GM12874 (cell line): ENCODE data around the gene CYREN.

Experiments used
- CTCF ChIP-seq: IDR thresholded peaks from 2 replicates; pipeline ENCODE4 v1.5.1; 2011; ENCODE audit warnings: low read depth, mild to moderate bottlenecking, control low read depth, low read length, moderate library complexity; ENCODE audit not compliant: insufficient read depth

The CYREN gene

GRCh38 chr7:135209225-135209834, 38.8 kb upstream of the CYREN start:
- TF ChIP-seq CTCF, result no peak

- no peak for TF ChIP-seq CTCF
These were observed 37.7 kb upstream of the CYREN start for GRCh38 chr7:135208102-135208793.

GRCh38 chr7:135207406-135208101, 37.0 kb upstream of the CYREN start:
- TF ChIP-seq CTCF, result no peak

- TF ChIP-seq CTCF, result no peak
These were observed 36.5 kb upstream of the CYREN start for GRCh38 chr7:135206941-135207391.

GRCh38 chr7:135205850-135206249, 35.3 kb upstream of the CYREN start:
- no peak for TF ChIP-seq CTCF

- no peak for TF ChIP-seq CTCF
These were observed 34.4 kb upstream of the CYREN start for GRCh38 chr7:135204876-135205275.

- TF ChIP-seq CTCF, result no peak
These were observed 33.8 kb upstream of the CYREN start for GRCh38 chr7:135204341-135204749.
